Measurements from ENCODE around the gene PIEZO1. TPM values are rescaled to one million over a fixed set of nuclear protein-coding genes. Genes with fewer than 3 reads are reported as not detected.

Gene PIEZO1
- total RNA-seq, 1 experiment from 2014 or later = 224 TPM

DNA sequence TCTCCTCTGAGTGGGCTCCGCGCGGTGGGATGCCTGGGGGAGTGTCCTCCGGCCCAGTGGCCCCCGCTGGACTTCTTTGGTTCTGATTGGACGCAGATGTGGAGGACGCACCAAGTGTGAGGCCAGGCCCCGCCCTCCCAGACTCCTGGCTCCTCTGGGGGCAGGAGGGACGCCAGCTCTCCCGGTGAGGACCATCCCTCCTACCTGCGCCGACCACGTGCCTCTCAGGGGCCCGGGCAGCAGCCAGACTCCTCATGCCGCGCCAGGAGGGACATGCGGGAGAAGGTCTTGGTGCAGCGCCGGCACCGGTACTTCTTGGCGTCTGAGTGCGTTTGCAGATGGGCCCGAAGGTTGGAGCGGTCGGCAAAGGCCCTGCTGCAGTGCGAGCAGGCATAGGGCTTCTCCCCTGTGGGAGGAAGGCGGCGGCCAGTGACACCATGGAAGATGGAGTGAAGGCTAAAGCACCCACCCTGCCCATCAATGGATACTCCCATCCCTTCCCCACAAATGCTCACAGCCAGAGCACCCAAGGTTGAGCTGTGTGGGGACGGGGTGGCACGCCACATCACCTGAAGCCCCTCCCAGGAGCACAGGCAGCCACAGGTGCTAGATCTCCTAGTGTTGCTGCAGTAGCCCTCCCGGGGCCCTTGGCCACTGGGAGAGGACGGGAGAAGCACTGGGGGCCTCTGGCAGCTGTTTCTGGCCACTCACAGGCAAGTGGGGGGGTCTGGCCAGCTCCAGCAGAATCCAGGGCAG lies 106.6 kb downstream of the PIEZO1 start (continued):
- TF ChIP-seq, protein P1, sequence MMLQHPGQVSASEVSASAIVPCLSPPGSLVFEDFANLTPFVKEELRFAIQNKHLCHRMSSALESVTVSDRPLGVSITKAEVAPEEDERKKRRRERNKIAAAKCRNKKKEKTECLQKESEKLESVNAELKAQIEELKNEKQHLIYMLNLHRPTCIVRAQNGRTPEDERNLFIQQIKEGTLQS (IDR thresholded peaks at IDR 0.05) = no peak
- TF ChIP-seq FOSL1 (IDR thresholded peaks at IDR 0.05; ENCODE audit: low read depth) = no peak
- TF ChIP-seq, protein P2, sequence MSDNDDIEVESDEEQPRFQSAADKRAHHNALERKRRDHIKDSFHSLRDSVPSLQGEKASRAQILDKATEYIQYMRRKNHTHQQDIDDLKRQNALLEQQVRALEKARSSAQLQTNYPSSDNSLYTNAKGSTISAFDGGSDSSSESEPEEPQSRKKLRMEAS (IDR thresholded peaks at IDR 0.05) = no peak
- no peak for TF ChIP-seq ELF1 (IDR thresholded peaks at IDR 0.05; ENCODE audit: borderline replicate concordance, low read depth)
- no peak for TF ChIP-seq YY1 (IDR thresholded peaks at IDR 0.05; ENCODE audit: extremely low read depth, insufficient replicate concordance, low read depth, low read length)
- TF ChIP-seq TCF7L2 (IDR thresholded peaks at IDR 0.05; ENCODE audit: borderline replicate concordance, extremely low read depth, insufficient read depth, insufficient read length) = no peak
- no peak for TF ChIP-seq CEBPB (IDR thresholded peaks at IDR 0.05; ENCODE audit: low read depth)

DNA sequence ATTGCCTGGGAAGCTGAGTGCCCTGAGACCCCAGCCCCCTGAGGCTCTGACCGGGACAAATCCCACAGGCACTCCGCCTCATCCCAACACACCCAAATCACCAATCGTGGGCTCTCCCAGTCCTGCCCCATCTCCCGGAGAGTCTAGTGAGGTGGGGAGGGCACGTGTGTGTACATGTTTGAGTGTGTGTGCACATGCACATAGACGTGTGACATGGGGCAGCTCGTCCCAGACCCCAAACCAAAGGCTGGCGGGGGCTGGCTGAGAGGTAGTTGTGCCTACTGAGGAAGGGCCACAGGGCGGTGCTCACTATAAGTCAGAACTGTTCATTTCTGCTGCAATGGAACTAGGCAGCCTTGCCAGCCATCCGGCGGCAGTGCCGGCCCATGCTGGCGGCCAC lies 107.3 kb downstream of the PIEZO1 start:
- ChIA-PET POLR2A (no interaction called here), CTCF (no interaction called here), RAD21 (ENCODE audit: low non-redundant PET in 1 of 2, low total read pairs in 2 of 2, uncharacterized antibody in 2 of 2, unreplicated experiment in 2 of 2) (no interaction called here)
- no peaks in the 10 kb centered on the region for H4K20me1 ChIP-seq (ENCODE audit: insufficient read depth)
- peaks cover 0 to 14% of the 10 kb centered on the region in 2 experiments; a peak in 2 of 4 replicates for H3K4me1 ChIP-seq (ENCODE audit: control insufficient read depth in 1 of 2, insufficient read depth in 2 of 2, low read length in 2 of 2)
- H3K4me3 ChIP-seq (replicated peaks in 1 of 2; ENCODE audit: low read depth in 1 of 2, low read length in 2 of 2) = no peak overlapping the region
- intact Hi-C loops (cut with micrococcal nuclease) = no loop called here
- DNase-seq (ENCODE audit: low read depth, low spot score) = no peak
- no peak overlapping the region for H3K27ac ChIP-seq (ENCODE audit: low read depth, low read length)
- no TSS peak for BruUV-seq (replicated peaks)
- no peak overlapping the region for H3K9ac ChIP-seq (ENCODE audit: low read length)
- H3K36me3 ChIP-seq (ENCODE audit: control insufficient read depth in 1 of 2, insufficient read depth in 2 of 2, low read length in 2 of 2) = no peaks in the 10 kb centered on the region
- no peak for ATAC-seq
- H3K27me3 ChIP-seq (ENCODE audit: insufficient read depth, low read length) = no peaks in the 10 kb centered on the region
- H3K79me2 ChIP-seq (ENCODE audit: insufficient read depth, low read length) = no peaks in the 10 kb centered on the region
- H3K9me3 ChIP-seq (ENCODE audit: control insufficient read depth in 1 of 2, insufficient read depth in 1 of 2, low read depth in 1 of 2, low read length in 2 of 2) = no peaks in the 10 kb centered on the region
- H2AFZ ChIP-seq (ENCODE audit: low read depth, low read length, poor library complexity, severe bottlenecking) = no peak overlapping the region
- H3K9me2 ChIP-seq (ENCODE audit: insufficient read depth) = no peaks in the 10 kb centered on the region
- no peak for TF ChIP-seq SIN3A (IDR thresholded peaks at IDR 0.05; ENCODE audit: low read depth)
- TF ChIP-seq, protein P3, sequence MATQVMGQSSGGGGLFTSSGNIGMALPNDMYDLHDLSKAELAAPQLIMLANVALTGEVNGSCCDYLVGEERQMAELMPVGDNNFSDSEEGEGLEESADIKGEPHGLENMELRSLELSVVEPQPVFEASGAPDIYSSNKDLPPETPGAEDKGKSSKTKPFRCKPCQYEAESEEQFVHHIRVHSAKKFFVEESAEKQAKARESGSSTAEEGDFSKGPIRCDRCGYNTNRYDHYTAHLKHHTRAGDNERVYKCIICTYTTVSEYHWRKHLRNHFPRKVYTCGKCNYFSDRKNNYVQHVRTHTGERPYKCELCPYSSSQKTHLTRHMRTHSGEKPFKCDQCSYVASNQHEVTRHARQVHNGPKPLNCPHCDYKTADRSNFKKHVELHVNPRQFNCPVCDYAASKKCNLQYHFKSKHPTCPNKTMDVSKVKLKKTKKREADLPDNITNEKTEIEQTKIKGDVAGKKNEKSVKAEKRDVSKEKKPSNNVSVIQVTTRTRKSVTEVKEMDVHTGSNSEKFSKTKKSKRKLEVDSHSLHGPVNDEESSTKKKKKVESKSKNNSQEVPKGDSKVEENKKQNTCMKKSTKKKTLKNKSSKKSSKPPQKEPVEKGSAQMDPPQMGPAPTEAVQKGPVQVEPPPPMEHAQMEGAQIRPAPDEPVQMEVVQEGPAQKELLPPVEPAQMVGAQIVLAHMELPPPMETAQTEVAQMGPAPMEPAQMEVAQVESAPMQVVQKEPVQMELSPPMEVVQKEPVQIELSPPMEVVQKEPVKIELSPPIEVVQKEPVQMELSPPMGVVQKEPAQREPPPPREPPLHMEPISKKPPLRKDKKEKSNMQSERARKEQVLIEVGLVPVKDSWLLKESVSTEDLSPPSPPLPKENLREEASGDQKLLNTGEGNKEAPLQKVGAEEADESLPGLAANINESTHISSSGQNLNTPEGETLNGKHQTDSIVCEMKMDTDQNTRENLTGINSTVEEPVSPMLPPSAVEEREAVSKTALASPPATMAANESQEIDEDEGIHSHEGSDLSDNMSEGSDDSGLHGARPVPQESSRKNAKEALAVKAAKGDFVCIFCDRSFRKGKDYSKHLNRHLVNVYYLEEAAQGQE (IDR thresholded peaks at IDR 0.05; ENCODE audit: low read depth) = no peak
- TF ChIP-seq, protein P1 (IDR thresholded peaks at IDR 0.05) = no peak
- no peak for TF ChIP-seq YY1 (IDR thresholded peaks at IDR 0.05; ENCODE audit: extremely low read depth, insufficient replicate concordance, low read depth, low read length)
- TF ChIP-seq ZNF274 (IDR thresholded peaks at IDR 0.05; ENCODE audit: low read depth, low read length) = no peak
- TF ChIP-seq SRF (IDR thresholded peaks at IDR 0.05; ENCODE audit: low read depth) = no peak
- no peak for TF ChIP-seq POLR2A (IDR thresholded peaks at IDR 0.05; ENCODE audit: borderline replicate concordance, extremely low read depth, insufficient read depth, insufficient read length)
- TF ChIP-seq ZFX (IDR thresholded peaks at IDR 0.05) = no peak
- no peak for TF ChIP-seq SP1 (IDR thresholded peaks at IDR 0.05; ENCODE audit: low read depth)
- TF ChIP-seq CBX3 (IDR thresholded peaks at IDR 0.05; ENCODE audit: low read depth) = no peak
- no peak overlapping the region for H3K4me2 ChIP-seq (ENCODE audit: low read length)

Measured in HCT116 (cell line).